ENCODE data around the gene TPRG1L. TPM values are rescaled to one million over a fixed set of nuclear protein-coding genes. Genes with fewer than 3 reads are reported as not detected.

The TPRG1L gene
- total RNA-seq, 2 donors from 2014 or later = 11.9 to 18.4 TPM

- Mint-ChIP-seq H3K36me3 (no peaks in the 10 kb centered on the region), H3K27ac (no peak overlapping the region), H3K4me3 (no peak overlapping the region), H3K4me1 (ENCODE audit: low read depth in 2 of 2) (peaks cover 0 to 10% of the 10 kb centered on the region in 2 donors), H3K9me3 (no peaks in the 10 kb centered on the region), H3K27me3 (peaks cover 8 to 15% of the 10 kb centered on the region in 2 donors)
- ATAC-seq (peak in 1 of 2 donors; percentile 68), DNase-seq (ENCODE audit: low spot score) (no peak)
These were observed 43.9 kb downstream of the TPRG1L start for GRCh38 chr1:3668585-3669300.

- Mint-ChIP-seq H3K27ac (no peak overlapping the region), H3K27me3 (peaks cover 8 to 15% of the 10 kb centered on the region in 2 donors), H3K4me1 (ENCODE audit: low read depth in 2 of 2) (peaks cover 0 to 10% of the 10 kb centered on the region in 2 donors), H3K9me3 (no peaks in the 10 kb centered on the region), H3K4me3 (no peak overlapping the region), H3K36me3 (no peaks in the 10 kb centered on the region)
- ATAC-seq (no peak), DNase-seq (ENCODE audit: low spot score) (no peak)
These were observed 44.6 kb downstream of the TPRG1L start for GRCh38 chr1:3669421-3669821.

GRCh38 chr1:3669971-3670431, 45.2 kb downstream of the TPRG1L start:
- DNase-seq (ENCODE audit: low spot score) = no peak
- ATAC-seq = no peak
- no peak overlapping the region for H3K4me3 Mint-ChIP-seq
- H3K9me3 Mint-ChIP-seq = no peaks in the 10 kb centered on the region
- H3K27ac Mint-ChIP-seq = no peak overlapping the region
- peaks cover 8 to 15% of the 10 kb centered on the region in 2 donors for H3K27me3 Mint-ChIP-seq
- no peaks in the 10 kb centered on the region for H3K36me3 Mint-ChIP-seq
- peaks cover 0 to 10% of the 10 kb centered on the region in 2 donors for H3K4me1 Mint-ChIP-seq (ENCODE audit: low read depth in 2 of 2)

- ATAC-seq = no peak
- Mint-ChIP-seq H3K36me3 (no peaks in the 10 kb centered on the region), H3K4me1 (ENCODE audit: low read depth in 2 of 2) (peaks cover 0 to 10% of the 10 kb centered on the region in 2 donors), H3K9me3 (no peaks in the 10 kb centered on the region), H3K27me3 (peaks cover 8 to 15% of the 10 kb centered on the region in 2 donors), H3K4me3 (no peak overlapping the region), H3K27ac (no peak overlapping the region)
- DNase-seq (ENCODE audit: low spot score) = no peak
These were observed 46.0 kb downstream of the TPRG1L start for GRCh38 chr1:3670823-3671265.

- no peak for DNase-seq (ENCODE audit: low spot score)
- Mint-ChIP-seq H3K4me1 (ENCODE audit: low read depth in 2 of 2) (peaks cover 0 to 10% of the 10 kb centered on the region in 2 donors), H3K36me3 (no peaks in the 10 kb centered on the region), H3K4me3 (no peak overlapping the region), H3K27me3 (peaks cover 8 to 17% of the 10 kb centered on the region in 2 donors), H3K9me3 (no peaks in the 10 kb centered on the region), H3K27ac (no peak overlapping the region)
- no peak for ATAC-seq
These were observed 46.8 kb downstream of the TPRG1L start for GRCh38 chr1:3671371-3672180.

DNA sequence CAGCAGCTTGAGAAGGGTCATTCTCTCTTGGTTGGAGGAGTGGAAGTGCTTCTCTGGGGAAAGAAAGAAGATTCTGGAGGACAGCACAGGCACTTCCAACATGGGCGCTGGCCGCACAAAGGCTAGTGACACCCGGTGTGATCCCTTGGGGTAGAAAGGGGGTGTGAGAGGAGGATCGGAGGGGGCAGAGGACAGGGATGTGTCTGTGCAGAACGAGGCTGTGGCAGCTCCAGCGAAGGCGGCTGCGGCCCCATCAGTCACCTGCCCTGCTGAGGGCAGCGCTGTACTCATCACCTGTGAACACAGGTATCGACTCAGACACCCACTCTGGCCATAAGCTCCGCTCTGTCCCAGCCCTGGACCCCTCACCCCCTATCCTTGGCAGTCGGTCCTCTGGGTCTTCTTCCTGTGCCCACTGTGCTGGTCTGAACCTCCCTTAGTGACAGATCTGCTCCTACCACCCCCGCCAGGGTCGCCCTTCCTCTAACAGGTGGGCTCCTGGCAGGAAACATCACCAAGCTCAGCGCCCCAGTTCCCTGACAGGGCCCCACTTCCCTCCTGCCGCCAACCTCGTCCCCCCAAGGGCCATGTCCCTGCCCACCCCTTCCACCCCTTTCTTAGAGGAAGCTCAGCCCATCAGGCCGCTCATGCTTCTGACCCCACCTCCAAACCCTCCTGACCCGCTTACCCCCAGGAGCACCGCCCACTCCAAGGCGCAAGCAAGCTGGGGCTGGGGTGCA, 47.6 kb downstream of the TPRG1L start:
- Mint-ChIP-seq H3K4me1 (ENCODE audit: low read depth in 2 of 2) (peaks cover 6 to 14% of the 10 kb centered on the region in 2 donors), H3K27ac (no peak overlapping the region), H3K27me3 (peaks cover 8 to 15% of the 10 kb centered on the region in 2 donors), H3K4me3 (no peak overlapping the region), H3K9me3 (no peaks in the 10 kb centered on the region), H3K36me3 (no peaks in the 10 kb centered on the region)
- DNase-seq (ENCODE audit: low spot score) (no peak), ATAC-seq (no peak)

- H3K36me3 Mint-ChIP-seq = no peaks in the 10 kb centered on the region
- H3K27me3 Mint-ChIP-seq = peaks cover 7 to 14% of the 10 kb centered on the region in 2 donors
- H3K9me3 Mint-ChIP-seq = no peaks in the 10 kb centered on the region
- DNase-seq (ENCODE audit: low spot score) (no peak), ATAC-seq (no peak)
- H3K4me1 Mint-ChIP-seq (ENCODE audit: low read depth in 2 of 2) = peaks cover 12 to 20% of the 10 kb centered on the region in 2 donors
- H3K4me3 Mint-ChIP-seq = peak overlapping the region; percentile 3
- no peak overlapping the region for H3K27ac Mint-ChIP-seq
These were observed 48.2 kb downstream of the TPRG1L start for GRCh38 chr1:3672971-3673361.

DNA sequence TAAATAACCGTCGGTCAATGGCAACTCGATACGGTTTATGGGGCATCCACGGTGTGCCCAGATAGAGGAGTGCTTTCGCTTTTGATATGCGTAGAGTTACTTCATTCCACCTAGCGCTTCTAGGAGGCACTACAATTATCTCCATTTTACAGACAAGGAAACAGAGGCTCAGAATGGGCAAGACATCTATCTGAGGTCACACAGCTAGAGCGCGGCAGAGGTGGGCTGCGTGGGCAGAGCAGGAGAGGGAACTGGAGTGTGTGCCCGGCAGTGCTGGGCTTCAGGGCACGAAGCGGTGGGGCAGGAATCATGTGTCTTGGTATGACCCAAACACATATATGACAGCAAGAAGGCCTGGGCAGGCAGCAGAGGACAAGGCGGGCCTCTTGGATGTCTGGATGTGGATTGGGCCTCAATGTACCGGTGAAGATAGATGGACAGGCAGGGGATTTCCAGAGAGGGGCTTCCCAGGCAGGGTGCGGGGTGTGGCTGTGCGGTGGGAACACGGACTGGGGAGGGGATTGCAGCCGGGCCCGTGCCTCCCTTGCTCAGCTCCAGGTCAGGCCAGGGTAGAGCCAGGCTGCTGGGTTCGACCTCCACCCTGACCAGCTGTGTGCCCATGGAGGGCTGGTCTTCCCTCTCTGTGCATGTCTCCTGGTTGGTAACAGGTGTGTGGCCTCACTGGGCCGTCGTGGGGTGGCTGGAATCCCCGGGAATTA, 48.7 kb downstream of the TPRG1L start:
- DNase-seq (ENCODE audit: low spot score) (peak; percentile 62), ATAC-seq (no peak)
- Mint-ChIP-seq H3K27me3 (peaks cover 2 to 8% of the 10 kb centered on the region in 2 donors), H3K36me3 (no peaks in the 10 kb centered on the region), H3K4me1 (ENCODE audit: low read depth in 2 of 2) (peaks cover 15% of the 10 kb centered on the region in 2 donors), H3K4me3 (peak overlapping the region; percentile 3), H3K27ac (no peak overlapping the region), H3K9me3 (no peaks in the 10 kb centered on the region)

DNA sequence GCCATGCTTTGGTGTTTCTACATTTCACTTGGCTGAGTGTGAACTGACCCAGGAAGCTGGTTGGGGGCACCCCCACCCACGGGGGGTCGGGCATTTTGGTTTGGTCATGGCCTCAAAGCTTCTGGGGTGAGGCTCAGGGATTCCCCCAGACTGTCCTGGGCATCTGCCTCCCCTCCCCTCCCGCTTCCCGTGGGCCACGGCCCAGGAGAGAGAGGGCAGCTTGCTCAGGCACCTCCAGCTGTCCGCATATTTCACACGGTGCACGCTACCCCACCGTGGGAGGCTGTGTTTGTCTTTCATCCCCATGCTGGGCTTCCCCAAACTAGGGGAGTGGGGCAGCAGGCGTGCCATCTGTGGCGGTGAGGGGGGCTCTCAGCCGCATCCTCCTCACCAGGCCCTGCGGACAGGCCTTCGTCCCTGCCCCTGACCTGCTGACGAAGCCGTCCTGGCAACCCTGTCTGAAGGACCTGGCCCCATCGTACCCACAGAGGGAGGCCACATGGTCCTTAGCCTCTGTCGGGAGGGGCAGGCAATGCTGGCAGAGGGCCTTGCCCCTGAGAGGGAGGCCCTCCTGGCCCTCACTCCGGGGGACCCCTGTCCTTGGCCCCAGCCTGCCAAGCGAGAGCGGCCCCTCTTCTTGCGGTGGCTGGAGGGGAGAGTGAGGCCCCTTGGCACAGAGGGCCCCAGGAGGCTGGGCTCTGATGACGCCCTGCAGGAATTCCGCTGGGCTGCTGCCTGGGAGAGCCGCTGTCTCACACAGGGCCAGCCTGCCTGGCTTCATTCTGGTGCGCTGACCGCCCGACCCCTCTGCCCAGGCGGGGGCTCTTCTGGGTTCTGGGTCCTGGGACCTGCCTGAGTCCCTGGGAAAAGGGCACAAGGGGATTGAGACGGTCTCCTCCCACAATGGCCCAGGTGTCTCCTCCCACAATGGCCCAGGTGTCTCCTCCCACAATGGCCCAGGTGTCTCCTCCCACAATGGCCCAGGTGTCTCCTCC, 49.6 kb downstream of the TPRG1L start:
- ATAC-seq (no peak), DNase-seq (ENCODE audit: low spot score) (peak; percentile 57)
- peaks cover under 1 to 9% of the 10 kb centered on the region in 2 donors for H3K27me3 Mint-ChIP-seq
- H3K4me1 Mint-ChIP-seq (ENCODE audit: low read depth in 2 of 2) = peaks cover 18% of the 10 kb centered on the region in 2 donors
- no peak overlapping the region for H3K27ac Mint-ChIP-seq
- no peaks in the 10 kb centered on the region for H3K9me3 Mint-ChIP-seq
- no peak overlapping the region for H3K4me3 Mint-ChIP-seq
- H3K36me3 Mint-ChIP-seq = no peaks in the 10 kb centered on the region

GRCh38 chr1:3675436-3675835, 50.6 kb downstream of the TPRG1L start:
- Mint-ChIP-seq H3K4me1 (ENCODE audit: low read depth in 2 of 2) (peaks cover 19 to 23% of the 10 kb centered on the region in 2 donors), H3K27me3 (peaks cover 8 to 16% of the 10 kb centered on the region in 2 donors), H3K9me3 (no peaks in the 10 kb centered on the region), H3K4me3 (no peak overlapping the region), H3K27ac (no peak overlapping the region), H3K36me3 (no peaks in the 10 kb centered on the region)
- DNase-seq (ENCODE audit: low spot score) (peak; percentile 39), ATAC-seq (no peak)

- Mint-ChIP-seq H3K4me1 (ENCODE audit: low read depth in 2 of 2) (peaks cover 19 to 23% of the 10 kb centered on the region in 2 donors), H3K9me3 (no peaks in the 10 kb centered on the region), H3K27ac (peak overlapping the region in 1 of 2 donors; percentile 66), H3K36me3 (no peaks in the 10 kb centered on the region), H3K4me3 (peak overlapping the region; percentile 44), H3K27me3 (peaks cover 8 to 13% of the 10 kb centered on the region in 2 donors)
- ATAC-seq (peak; percentile 50 to 70), DNase-seq (ENCODE audit: low spot score) (peak; percentile 53)
These were observed 52.0 kb downstream of the TPRG1L start for GRCh38 chr1:3676581-3677470.

Measured in natural killer cell treated with Interleukin-12 subunit alpha and Interleukin-12 subunit beta and Interleukin-15 and Interleukin-18, amount 100 ng/mL, for 72 hours (primary cell).